Mucosa of rectum (tissue), 2 donors: Measurements from ENCODE around the gene PBLD.
"Not testable (repeated sequence)": the region's sequence is repeated elsewhere in the genome, so short reads cannot be mapped to it uniquely, and the experiment has no call there.

Source experiments
- H3K27ac ChIP-seq, 2 donors: one replicate each; pipeline ENCODE4 v1.7.0; 2013; ENCODE audit warnings: inconsistent platforms in 2 of 2, low read depth in 2 of 2, low read length in 2 of 2
- H3K27me3 ChIP-seq, 2 donors: one replicate each; pipeline ENCODE4 v1.7.0; 2013; ENCODE audit warnings: low read length in 2 of 2; ENCODE audit not compliant: control insufficient read depth in 2 of 2, insufficient read depth in 2 of 2
- H3K36me3 ChIP-seq, 2 donors: one replicate each; pipeline ENCODE4 v1.7.0; 2013; ENCODE audit warnings: low read length in 2 of 2; ENCODE audit not compliant: control insufficient read depth in 2 of 2, insufficient read depth in 2 of 2
- H3K4me1 ChIP-seq, 2 donors: one replicate each; pipeline ENCODE4 v1.7.0; 2013; ENCODE audit warnings: low read length in 2 of 2, mild to moderate bottlenecking in 1 of 2; ENCODE audit not compliant: control insufficient read depth in 2 of 2, insufficient read depth in 2 of 2
- H3K4me3 ChIP-seq, 2 donors: one replicate each; pipeline ENCODE4 v1.7.0; 2013; ENCODE audit warnings: low read length in 2 of 2
- H3K9ac ChIP-seq, 2 donors: one replicate each; pipeline ENCODE4 v1.7.0; 2013; ENCODE audit warnings: low read length in 2 of 2, low read depth in 1 of 2, mild to moderate bottlenecking in 1 of 2
- H3K9me3 ChIP-seq, 2 donors: one replicate each; pipeline ENCODE4 v1.7.0; 2013; ENCODE audit warnings: low read length in 2 of 2; ENCODE audit not compliant: control insufficient read depth in 2 of 2
- donor health status: healthy.
- donor health status: Normal muscosa, but diverticular disease.

The PBLD gene

GRCh38 chr10:68261132-68261856 is 71.4 kb downstream of the PBLD start:
- H3K4me1 ChIP-seq = no peaks in the 10 kb centered on the region
- H3K9me3 ChIP-seq = no peaks in the 10 kb centered on the region
- no peak overlapping the region for H3K9ac ChIP-seq
- H3K36me3 ChIP-seq = no peaks in the 10 kb centered on the region
- H3K27ac ChIP-seq = no peak overlapping the region
- no peaks in the 10 kb centered on the region for H3K27me3 ChIP-seq
- no peak overlapping the region for H3K4me3 ChIP-seq

- Histone ChIP-seq H3K4me3 (no peak overlapping the region), H3K9me3 (no peaks in the 10 kb centered on the region), H3K9ac (no peak overlapping the region), H3K36me3 (no peaks in the 10 kb centered on the region), H3K27me3 (no peaks in the 10 kb centered on the region), H3K27ac (no peak overlapping the region), H3K4me1 (no peaks in the 10 kb centered on the region)
These were observed 79.4 kb downstream of the PBLD start for GRCh38 chr10:68253346-68253745.

GRCh38 chr10:68251625-68252495 is 80.9 kb downstream of the PBLD start:
- Histone ChIP-seq H3K9ac (no peak overlapping the region), H3K36me3 (no peaks in the 10 kb centered on the region), H3K4me3 (no peak overlapping the region), H3K9me3 (no peaks in the 10 kb centered on the region), H3K27ac (no peak overlapping the region), H3K27me3 (no peaks in the 10 kb centered on the region), H3K4me1 (no peaks in the 10 kb centered on the region)

DNA sequence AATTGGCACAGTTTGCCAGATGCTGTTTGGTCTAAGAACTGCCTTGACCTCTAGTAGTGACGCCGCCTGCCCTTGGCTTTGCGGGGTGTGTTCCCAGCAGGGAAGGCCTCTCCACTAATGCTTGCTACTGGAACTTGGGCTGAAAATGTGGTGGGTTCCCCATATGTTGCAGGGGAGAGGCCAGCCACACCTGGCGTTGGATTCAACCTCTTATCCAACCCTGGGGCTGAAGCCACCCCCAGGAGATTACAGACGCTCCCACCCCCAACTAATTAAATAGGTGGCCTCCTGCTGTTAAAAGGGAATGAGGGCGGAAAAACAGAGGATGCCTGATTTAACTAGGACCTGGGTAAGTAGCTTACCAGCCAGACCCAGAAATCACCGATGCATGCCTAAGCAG is 81.6 kb downstream of the PBLD start:
- H3K9me3 ChIP-seq = no peaks in the 10 kb centered on the region
- H3K27ac ChIP-seq = no peak overlapping the region
- no peaks in the 10 kb centered on the region for H3K4me1 ChIP-seq
- no peak overlapping the region for H3K9ac ChIP-seq
- H3K36me3 ChIP-seq = no peaks in the 10 kb centered on the region
- no peaks in the 10 kb centered on the region for H3K27me3 ChIP-seq
- no peak overlapping the region for H3K4me3 ChIP-seq

DNA sequence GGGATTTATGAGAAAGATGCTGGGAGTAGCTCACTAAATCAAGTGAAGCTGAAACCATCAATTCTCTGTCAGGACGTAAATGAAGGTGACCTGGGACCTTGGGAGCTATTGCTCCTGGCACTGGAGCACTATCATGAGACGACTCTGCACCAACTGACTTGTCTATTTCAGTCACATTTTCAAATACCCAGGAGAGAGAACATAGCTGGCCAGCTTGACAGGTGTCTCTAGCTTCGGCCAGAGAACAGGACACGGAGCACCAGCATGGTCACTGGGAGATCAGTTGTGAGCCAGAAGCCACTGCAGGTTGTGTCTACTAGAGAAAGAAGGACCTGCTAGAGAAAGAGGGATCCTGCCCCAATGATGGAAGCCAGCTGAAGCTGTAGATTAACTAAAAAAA is 83.4 kb downstream of the PBLD start:
- H3K36me3 ChIP-seq = no peaks in the 10 kb centered on the region
- no peak overlapping the region for H3K9ac ChIP-seq
- no peak overlapping the region for H3K27ac ChIP-seq
- no peak overlapping the region for H3K4me3 ChIP-seq
- H3K9me3 ChIP-seq = no peaks in the 10 kb centered on the region
- no peaks in the 10 kb centered on the region for H3K4me1 ChIP-seq
- no peaks in the 10 kb centered on the region for H3K27me3 ChIP-seq

DNA sequence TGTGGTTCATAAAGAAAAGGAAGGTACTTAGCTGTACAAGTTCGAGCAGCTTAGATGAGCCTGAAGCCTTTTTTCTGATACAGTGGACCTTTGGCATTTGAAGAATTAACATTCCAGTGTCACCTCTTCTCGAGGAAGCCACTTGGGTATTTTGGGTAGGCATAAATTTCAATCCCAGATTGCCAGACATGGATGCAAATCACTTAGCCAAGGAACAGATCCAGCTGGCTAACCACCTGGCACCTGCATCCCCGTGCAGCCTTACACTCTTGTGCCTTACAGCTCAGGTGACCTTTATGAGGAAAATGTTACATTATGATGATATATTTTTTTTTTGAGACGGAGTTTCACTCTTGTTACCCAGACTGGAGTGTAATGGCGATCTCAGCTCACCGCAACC is 84.8 kb downstream of the PBLD start:
- Histone ChIP-seq H3K9ac (no peak overlapping the region), H3K4me3 (no peak overlapping the region), H3K36me3 (no peaks in the 10 kb centered on the region), H3K9me3 (no peaks in the 10 kb centered on the region), H3K27me3 (no peaks in the 10 kb centered on the region), H3K4me1 (no peaks in the 10 kb centered on the region), H3K27ac (no peak overlapping the region)

DNA sequence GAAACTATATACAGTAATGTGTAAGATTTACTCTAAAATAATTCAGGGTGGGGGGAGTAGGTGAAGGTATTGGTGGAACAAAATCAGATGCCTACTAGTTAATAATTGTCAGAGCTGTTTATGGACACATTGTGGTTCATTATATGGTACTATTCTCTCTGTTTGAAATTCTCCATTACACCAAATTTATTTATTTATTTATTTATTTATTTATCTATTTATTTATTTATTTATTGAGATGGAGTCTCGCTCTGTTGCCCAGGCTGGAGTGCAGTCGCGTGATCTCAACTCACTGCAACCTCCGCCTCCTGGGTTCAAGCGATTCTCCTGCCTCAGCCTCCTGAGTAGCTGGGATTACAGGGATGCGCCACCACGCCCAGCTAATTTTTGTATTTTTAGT is 86.3 kb downstream of the PBLD start:
- H3K27me3 ChIP-seq, H3K4me3 ChIP-seq, H3K9ac ChIP-seq, H3K4me1 ChIP-seq, H3K27ac ChIP-seq, H3K9me3 ChIP-seq, H3K36me3 ChIP-seq: not testable (repeated sequence)

DNA sequence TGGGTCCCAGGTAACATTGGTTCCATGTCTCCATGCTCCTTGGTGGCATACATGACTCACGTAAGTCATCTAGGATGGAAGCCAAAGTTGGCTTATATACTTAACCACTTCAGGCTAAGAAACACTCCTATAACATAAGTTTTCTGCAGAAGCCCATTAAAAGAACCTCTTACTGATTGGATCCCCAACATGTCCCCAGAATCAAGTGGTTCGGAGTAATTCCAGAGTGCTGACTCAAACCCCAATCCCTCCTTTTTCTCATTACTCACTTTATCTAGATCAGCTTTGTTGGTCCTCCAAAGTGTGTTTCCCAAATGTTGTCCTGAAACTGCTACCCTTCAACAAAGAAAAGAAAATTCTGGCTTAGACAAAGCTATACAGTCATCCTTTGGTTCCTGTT is 90.7 kb downstream of the PBLD start:
- Histone ChIP-seq H3K9me3 (no peaks in the 10 kb centered on the region), H3K27ac (no peak overlapping the region), H3K4me3 (no peak overlapping the region), H3K4me1 (no peaks in the 10 kb centered on the region), H3K27me3 (no peaks in the 10 kb centered on the region), H3K36me3 (no peaks in the 10 kb centered on the region), H3K9ac (no peak overlapping the region)

DNA sequence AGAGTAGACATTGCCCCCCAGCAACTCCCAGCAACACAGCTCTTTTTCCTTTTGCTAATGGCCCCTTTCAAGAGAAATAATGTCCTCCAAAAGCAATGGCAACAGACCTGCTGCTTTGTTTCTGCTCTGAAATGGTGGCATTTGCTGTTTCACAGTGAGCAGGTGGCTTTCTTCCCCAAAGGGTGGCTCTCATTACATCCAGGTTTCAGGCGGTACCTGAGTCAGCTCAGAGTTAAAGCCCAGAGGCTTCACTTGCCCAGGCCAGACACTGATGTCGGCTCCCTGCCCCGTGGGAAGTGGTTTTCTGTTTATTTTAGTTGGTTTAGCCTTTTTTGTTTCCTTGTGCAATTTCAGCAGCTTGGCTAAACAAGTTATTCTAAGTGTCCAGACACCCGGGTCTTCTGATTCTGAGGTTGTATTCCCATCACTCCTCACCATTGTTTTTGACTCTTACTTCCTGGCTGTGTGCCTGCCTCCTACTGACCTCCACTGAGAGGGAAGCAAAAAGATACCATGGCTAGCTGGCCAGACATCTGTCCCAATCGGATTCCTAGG is 93.1 kb downstream of the PBLD start:
- Histone ChIP-seq H3K4me3 (no peak overlapping the region), H3K4me1 (no peaks in the 10 kb centered on the region), H3K27me3 (no peaks in the 10 kb centered on the region), H3K27ac (no peak overlapping the region), H3K9me3 (no peaks in the 10 kb centered on the region), H3K9ac (no peak overlapping the region), H3K36me3 (no peaks in the 10 kb centered on the region)

DNA sequence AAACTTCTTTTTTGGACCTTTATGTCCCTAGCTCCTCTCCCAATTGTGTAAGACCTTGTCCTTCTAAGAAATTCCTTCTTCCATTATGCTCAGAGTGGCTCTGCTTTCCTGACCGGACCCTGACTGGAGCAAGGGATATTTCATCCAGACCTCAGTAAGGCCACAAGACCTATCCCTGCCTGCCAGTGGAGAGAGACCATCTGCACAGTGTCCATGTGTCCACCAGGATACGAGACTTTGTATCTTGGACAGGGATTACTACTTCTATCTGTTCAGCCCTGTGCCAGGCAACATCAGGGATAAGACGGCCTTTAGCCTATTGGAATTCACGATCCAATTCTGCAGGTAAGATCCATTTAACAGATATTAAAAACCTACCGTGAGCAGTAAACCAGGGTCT is 93.7 kb downstream of the PBLD start:
- Histone ChIP-seq H3K4me1 (no peaks in the 10 kb centered on the region), H3K27ac (no peak overlapping the region), H3K27me3 (no peaks in the 10 kb centered on the region), H3K4me3 (no peak overlapping the region), H3K9ac (no peak overlapping the region), H3K9me3 (no peaks in the 10 kb centered on the region), H3K36me3 (no peaks in the 10 kb centered on the region)
